Heart right ventricle (tissue), 16 donors: Measurements from ENCODE around the gene CHRDL2. TPM values are rescaled to one million over a fixed set of nuclear protein-coding genes. Genes with fewer than 3 reads are reported as not detected.
A peak's percentile ranks its signal among the peaks of the same experiment; 100 is the strongest.

Experiments
- ATAC-seq, 8 donors: fragments of 200-7000 bp; cut with Tn5 transposase; one replicate each; pipeline ENCODE4 v1.9.1; 2020; ENCODE audit warnings: mild to moderate bottlenecking in 8 of 8, moderate library complexity in 8 of 8, moderate number of reproducible peaks in 1 of 8
- DNase-seq, 2 donors: peaks; one replicate each; pipeline ENCODE4 v3.0.0-alpha.2; 2020
- H3K27ac ChIP-seq, 10 donors: fragments of 200-600 bp; sonication (generic) in 2 of 10; one replicate each; pipeline versions ENCODE4 v1.5.0 to v1.8.0; 2020 to 2022; ENCODE audit warnings: mild to moderate bottlenecking in 3 of 10
- H3K27me3 ChIP-seq, 7 donors: fragments of 200-600 bp; one replicate each; pipeline ENCODE4 v1.8.0; 2021 to 2022; ENCODE audit warnings: mild to moderate bottlenecking in 2 of 7
- H3K36me3 ChIP-seq, 9 donors: fragments of 200-600 bp; sonication (generic) in 1 of 9; one replicate each; pipeline versions ENCODE4 v1.5.0 to v1.8.0; 2020 to 2022; ENCODE audit warnings: mild to moderate bottlenecking in 2 of 9
- H3K4me1 ChIP-seq, 9 donors: fragments of 200-600 bp; sonication (generic) in 1 of 9; one replicate each; pipeline versions ENCODE4 v1.5.0 to v1.8.0; 2020 to 2022; ENCODE audit warnings: mild to moderate bottlenecking in 4 of 9
- H3K4me3 ChIP-seq, 10 donors: fragments of 200-600 bp; sonication (generic) in 2 of 10; one replicate each; pipeline versions ENCODE4 v1.5.0 to v1.8.0; 2020 to 2022; ENCODE audit warnings: mild to moderate bottlenecking in 7 of 10, moderate library complexity in 2 of 10
- H3K9me3 ChIP-seq, 11 donors: fragments of 200-600 bp in 10 of 11; sonication (generic) in 2 of 11; one replicate each; pipeline versions ENCODE4 v1.5.0 to v1.8.0; 2013 to 2022; ENCODE audit warnings: mild to moderate bottlenecking in 2 of 11, control low read depth in 1 of 11, moderate library complexity in 1 of 11
- WGBS, 2 donors: extraction: QIAGEN DNeasy Blood & Tissue Kit; methylation state at CpG; one replicate each; pipeline ENCODE4 v1.1.7; 2013; ENCODE audit warnings: inconsistent platforms in 1 of 2; 5-methylcytosine and 5-hydroxymethylcytosine counted together
- intact Hi-C, 10 donors: fragments of 100-400 bp; cut with DNase I; formaldehyde crosslinking; loops; one replicate each; pipeline versions ENCODE4 v1.11.1 to v1.14.2; 2022
- polyA plus RNA-seq, 2 donors: library from polyadenylated mRNA; stranded (reverse); fragments of 200-250 nt; gene quantifications; one replicate each; pipeline ENCODE4 v1.2.3, GENCODE V29; 2013
- total RNA-seq, 10 donors: library from RNA; stranded (reverse); fragmentation: NEBNext Ultra II Directional in 3 of 10; extraction: Animal tissue kit (Norgen Biotek cat#: 25700) in 3 of 10; gene quantifications; one replicate each; pipeline versions ENCODE4 v1.2.1 to v1.2.4, GENCODE V29; 2021 to 2023
- TF ChIP-seq, protein P1 (sequence below), 9 donors: fragments of 200-600 bp; sonication (generic) in 2 of 9; IDR thresholded peaks; one replicate each; pipeline versions ENCODE4 v1.5.0 to v1.8.0; 2021 to 2022; ENCODE audit warnings: antibody characterized with exemption in 9 of 9, mild to moderate bottlenecking in 5 of 9, moderate library complexity in 1 of 9
- donor health status: Arrhythmogenic right ventricular cardiomyopathy.
- donor health status: ischemic (EF 13 %, LVEDD 7.1; RV severe dilation, severe dysfunction).
- donor health status: healthy with polysubstance abuse.
- donor health status: DM: no; HTN: yes; CAD: no.
- donor health status: DM: no; HTN: no; CAD: no.
- donor health status: ischemic (EF 25% LVEDD 6.9; RV normal size, moderate dysfunction).
- donor health status: ischemic (EF 25% LVEDD 5.7; RV mildly dilated, moderate dysfunction).
- donor health status: healthy.
- donor health status: DM: yes; HTN: yes; CAD: no.
- donor health status: Ischemic cardiomyopathy.
- donor health status: ischemic (EF 35%, LVEDD 5.7; RV mildly dilated, moderate dysfunction).
- donor health status: nonischemic (EF 11% LVEDD 7.7; RV severe dilation, severe dysfunction).
- donor health status: DM: yes; HTN: yes; CAD: no.
- donor health status: PGD.
- donor health status: ischemic (EF 29% LVEDD 5.4; RV normal size, mild dysfunction).
- donor health status: nonischemic (EF 23%, LVEDD 6.1; RV moderate dilation, normal function).

Gene CHRDL2
- total and polyA plus RNA-seq, 12 donors: 1.00 to 19.7 (median 6.7) TPM

DNA sequence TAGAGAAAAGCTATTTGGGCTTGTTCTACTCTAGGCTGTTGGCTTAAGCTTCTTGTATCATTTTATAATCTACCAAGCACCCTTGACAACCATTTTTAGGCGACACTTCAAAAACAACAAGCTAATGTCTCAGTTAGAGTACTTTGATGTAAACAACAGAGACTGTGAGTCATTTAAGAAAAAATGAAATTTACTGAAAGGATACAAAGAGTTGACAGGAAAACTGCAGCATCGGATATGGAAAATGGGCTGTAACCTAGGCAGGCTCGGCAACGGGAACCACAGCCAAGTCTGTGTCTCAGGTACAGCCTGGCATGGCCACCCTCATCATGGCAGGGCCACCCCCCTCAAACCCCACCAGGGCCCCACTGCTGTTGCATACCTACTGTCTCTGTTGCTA is 13.1 kb upstream of the CHRDL2 start:
- WGBS, 2 donors: 59 to 78% methylated on average over 4 of the region's 4 CpGs
- TF ChIP-seq, protein P1, sequence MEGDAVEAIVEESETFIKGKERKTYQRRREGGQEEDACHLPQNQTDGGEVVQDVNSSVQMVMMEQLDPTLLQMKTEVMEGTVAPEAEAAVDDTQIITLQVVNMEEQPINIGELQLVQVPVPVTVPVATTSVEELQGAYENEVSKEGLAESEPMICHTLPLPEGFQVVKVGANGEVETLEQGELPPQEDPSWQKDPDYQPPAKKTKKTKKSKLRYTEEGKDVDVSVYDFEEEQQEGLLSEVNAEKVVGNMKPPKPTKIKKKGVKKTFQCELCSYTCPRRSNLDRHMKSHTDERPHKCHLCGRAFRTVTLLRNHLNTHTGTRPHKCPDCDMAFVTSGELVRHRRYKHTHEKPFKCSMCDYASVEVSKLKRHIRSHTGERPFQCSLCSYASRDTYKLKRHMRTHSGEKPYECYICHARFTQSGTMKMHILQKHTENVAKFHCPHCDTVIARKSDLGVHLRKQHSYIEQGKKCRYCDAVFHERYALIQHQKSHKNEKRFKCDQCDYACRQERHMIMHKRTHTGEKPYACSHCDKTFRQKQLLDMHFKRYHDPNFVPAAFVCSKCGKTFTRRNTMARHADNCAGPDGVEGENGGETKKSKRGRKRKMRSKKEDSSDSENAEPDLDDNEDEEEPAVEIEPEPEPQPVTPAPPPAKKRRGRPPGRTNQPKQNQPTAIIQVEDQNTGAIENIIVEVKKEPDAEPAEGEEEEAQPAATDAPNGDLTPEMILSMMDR (IDR thresholded peaks at IDR 0.05): no peak
- Histone ChIP-seq H3K27me3 (no peaks in the 10 kb centered on the region), H3K4me3 (no peak overlapping the region), H3K4me1 (peaks cover 3 to 13% (median 9%) of the 10 kb centered on the region in 9 donors), H3K36me3 (no peaks in the 10 kb centered on the region), H3K27ac (no peak overlapping the region), H3K9me3 (no peaks in the 10 kb centered on the region)
- ATAC-seq (no peak), DNase-seq (no peak)
- intact Hi-C loops: no loop called here

DNA sequence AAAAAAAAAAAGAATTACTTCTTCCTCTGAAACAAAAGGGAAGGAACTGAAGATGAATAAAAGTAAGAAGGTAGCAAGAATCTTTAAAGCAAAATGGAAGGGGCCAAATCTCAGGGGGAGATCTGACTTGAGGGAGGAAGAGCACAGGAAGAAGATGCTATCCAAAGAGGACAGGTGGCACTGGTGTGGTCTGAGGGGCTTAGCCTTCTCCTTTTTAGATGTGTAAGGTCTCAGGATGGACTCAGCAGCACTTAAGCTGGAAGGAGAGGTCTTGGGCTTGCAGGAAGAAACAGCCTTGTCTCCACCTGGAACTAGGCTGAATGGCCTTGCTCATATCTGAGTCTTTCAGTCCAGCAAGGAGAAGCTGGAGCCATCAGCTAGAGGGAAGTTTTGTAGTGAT is 12.4 kb upstream of the CHRDL2 start:
- TF ChIP-seq, protein P1 (IDR thresholded peaks at IDR 0.05): no peak
- Histone ChIP-seq H3K36me3 (no peaks in the 10 kb centered on the region), H3K27me3 (no peaks in the 10 kb centered on the region), H3K9me3 (no peaks in the 10 kb centered on the region), H3K4me1 (peaks cover 3 to 12% (median 9%) of the 10 kb centered on the region in 9 donors), H3K4me3 (no peak overlapping the region), H3K27ac (no peak overlapping the region)
- intact Hi-C loops: no loop called here
- ATAC-seq (no peak), DNase-seq (no peak)

DNA sequence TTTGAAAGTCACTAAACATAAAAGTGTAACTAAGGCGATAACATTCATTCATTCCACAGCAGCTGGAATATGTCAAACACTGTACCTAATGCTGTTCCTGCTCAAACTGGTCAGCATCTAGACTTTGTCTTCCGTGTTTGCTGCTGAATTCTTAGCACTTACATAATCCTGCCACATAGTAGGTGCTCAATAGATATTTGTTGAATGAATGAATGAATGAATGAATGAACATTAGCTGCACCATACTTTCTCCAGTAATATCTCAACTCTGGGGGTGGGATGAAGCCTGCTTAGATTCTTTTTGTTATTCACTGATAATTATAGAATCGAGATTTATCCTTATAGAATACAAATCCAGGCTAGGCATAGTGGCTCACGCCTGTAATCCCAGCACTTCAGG is 10.8 kb upstream of the CHRDL2 start:
- 77 to 87% methylated on average over 4 of the region's 4 CpGs for WGBS, 2 donors
- Histone ChIP-seq H3K9me3 (no peaks in the 10 kb centered on the region), H3K4me1 (no peaks in the 10 kb centered on the region), H3K27me3 (no peaks in the 10 kb centered on the region), H3K4me3 (no peak overlapping the region), H3K27ac (no peak overlapping the region), H3K36me3 (no peaks in the 10 kb centered on the region)
- no peak for DNase-seq
- intact Hi-C loops: no loop called here
- TF ChIP-seq, protein P1 (IDR thresholded peaks at IDR 0.05): no peak
- no peak for ATAC-seq

DNA sequence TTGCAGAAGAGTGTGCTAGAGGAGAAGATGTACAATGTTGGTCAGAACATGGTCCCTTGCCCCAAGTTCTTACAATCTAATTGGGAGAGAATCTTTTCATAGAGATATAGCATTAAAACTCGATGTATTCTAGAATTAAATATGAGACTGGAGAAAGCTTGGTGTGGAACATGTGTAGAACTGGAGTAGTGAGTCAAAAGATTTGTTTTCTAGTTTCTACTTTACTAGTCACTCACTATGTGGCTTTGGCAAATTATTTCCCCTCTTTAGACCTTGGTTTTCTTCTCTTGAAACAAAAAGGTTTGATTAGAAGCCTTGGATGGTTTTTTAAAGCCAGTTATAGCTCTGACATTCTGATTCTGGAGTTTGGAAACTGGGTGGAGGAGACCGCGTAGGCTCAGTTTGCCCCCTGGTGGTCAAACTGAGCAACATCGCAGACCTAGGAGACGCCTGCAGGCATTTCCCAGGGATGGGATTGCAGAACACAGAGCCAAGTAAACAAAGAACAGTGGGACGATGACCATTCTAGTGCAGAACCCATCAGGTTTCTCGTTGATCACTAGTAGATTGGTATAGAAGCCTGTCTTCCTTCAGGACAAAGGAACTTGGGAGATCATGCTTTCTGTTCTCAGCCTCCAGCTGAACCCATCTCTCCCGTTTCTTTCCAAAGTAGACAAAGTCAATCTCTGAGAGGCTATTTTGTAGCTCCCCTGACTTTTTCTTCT is 8.5 kb upstream of the CHRDL2 start:
- TF ChIP-seq, protein P1 (IDR thresholded peaks at IDR 0.05): peak; percentile 70 to 94 (median 89)
- WGBS, 2 donors: 22 to 24% methylated on average over 8 of the region's 8 CpGs
- peak in 1 of 2 donors; percentile 28 for DNase-seq
- peak; percentile 57 to 93 (median 88) for ATAC-seq
- Histone ChIP-seq H3K4me3 (no peak overlapping the region), H3K9me3 (no peaks in the 10 kb centered on the region), H3K27ac (no peak overlapping the region), H3K4me1 (no peaks in the 10 kb centered on the region), H3K36me3 (no peaks in the 10 kb centered on the region), H3K27me3 (peaks cover 0 to 9% (median 4%) of the 10 kb centered on the region in 7 donors)
- intact Hi-C loops: loop anchor here in 4 of 10 donors (5.0 to 10.0 kb wide), 5 partner anchors 37 to 292 kb away; partner anchors contain the start of gene LIPT2 (in 1 of the 4)
